HG03558 (cell line): ENCODE results near the gene DNAI4.
A peak's percentile ranks its signal among the peaks of the same experiment; 100 is the strongest.
"Not testable (repeated sequence)": the region's sequence is repeated elsewhere in the genome, so short reads cannot be mapped to it uniquely, and the experiment has no call there.

Experiments
- ATAC-seq: cut with Tn5 transposase; IDR thresholded peaks from one replicate; pipeline ENCODE4 v1.9.1; 2021; ENCODE audit warnings: moderate number of reproducible peaks; ENCODE audit not compliant: unreplicated experiment; ENCODE audit errors: extremely low read depth

The DNAI4 gene

GRCh38 chr1:66929999-66930822, 5.6 kb upstream of the DNAI4 start:
- ATAC-seq, result peak; percentile 52

DNA sequence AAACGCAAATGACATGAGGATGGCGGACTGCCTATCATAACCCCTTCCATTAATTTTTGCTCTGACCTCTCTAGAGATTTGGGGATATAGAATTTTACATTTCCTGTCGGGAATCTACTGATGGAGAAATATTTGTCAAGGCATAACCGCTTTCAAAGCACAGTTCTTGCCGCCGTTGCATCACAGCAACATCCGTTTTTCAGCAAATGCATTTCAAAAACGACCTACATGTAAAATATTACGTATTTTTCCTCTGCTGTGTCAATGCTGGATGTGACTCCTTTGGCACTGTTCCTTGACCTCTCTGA, 5.0 kb upstream of the DNAI4 start:
- no peak for ATAC-seq

DNA sequence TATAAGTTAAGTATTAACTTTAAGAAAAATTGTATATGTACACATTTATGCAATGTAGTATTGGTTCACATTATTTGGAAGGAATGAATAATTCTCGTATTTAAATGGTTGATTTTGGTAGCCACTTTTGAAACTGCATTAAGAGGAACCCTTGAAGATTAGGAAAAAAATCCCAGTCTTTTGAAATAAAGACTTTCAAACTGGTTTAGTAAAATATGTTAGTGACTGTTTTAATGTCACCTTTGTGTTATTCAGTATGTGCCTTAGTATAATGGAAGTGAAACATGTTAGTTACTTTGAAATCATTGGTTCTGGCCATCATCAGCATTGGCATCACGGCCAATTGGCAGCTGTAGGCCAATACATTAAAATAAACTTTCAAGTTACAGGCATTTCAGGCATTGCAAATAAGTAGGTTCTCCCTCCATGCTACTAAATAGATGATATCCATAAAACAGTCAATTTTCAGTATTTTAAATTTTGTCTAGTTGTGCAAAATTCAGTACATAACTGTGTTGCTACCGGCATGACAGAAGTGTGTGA, 4.6 kb upstream of the DNAI4 start:
- ATAC-seq, result no peak

GRCh38 chr1:66927528-66927927, 2.9 kb upstream of the DNAI4 start:
- ATAC-seq, result no peak

DNA sequence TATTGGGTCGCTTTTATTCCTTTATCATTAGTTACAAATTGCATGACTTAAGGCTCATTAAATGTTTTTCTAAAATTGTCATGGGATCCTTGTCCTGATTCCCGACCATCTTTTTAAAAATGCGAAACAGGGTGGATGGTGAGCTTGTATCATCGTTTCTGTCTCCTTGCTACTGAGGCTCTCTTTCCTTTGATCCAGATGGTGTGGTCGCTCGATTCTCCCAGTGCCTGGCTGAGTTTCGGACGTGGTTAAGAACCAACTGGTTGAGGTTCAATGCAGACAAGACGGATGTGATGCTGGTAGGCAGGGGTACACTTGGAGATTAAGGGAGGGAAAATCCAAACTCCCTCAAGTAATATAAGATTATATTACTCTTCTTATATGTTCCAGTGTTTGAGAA, 1.3 kb upstream of the DNAI4 start:
- ATAC-seq, result no peak

DNA sequence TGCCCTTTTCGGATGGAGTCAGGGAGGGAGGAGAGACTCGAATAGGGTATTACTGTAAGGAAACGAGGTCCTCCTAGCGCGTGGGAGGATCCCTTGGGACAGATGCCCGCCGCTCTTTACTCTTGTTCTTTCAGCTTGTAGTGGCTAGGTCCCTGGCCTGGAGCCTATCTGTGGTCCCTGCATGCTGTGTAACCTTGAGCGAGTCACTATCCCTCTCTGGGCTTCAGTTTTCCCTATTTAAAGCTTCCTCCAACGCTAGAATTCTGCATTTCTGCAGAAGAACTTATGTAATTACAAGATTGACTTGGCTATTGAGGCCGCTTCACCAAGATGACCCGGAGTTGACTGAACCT, 878 bp upstream of the DNAI4 start:
- ATAC-seq, result no peak

DNA sequence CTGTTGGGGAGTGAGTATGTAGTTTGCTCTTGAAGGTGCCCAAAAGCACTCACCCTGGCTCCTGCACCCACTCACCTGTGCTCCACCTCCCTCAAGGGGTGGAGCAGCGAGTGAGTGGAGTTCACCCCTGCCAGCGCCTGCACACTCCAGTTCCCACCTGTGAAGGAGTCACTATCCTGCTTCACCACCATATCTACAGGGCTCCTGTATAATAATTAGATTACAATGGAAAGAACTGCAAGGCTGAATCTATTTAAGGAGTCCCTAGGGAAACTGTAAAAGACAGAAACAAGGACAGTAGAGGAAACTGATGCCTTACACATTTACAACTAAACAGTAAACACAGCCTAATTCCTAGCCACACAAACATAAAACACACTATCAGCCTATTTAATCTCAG, 4.1 kb downstream of the DNAI4 start:
- no peak for ATAC-seq

DNA sequence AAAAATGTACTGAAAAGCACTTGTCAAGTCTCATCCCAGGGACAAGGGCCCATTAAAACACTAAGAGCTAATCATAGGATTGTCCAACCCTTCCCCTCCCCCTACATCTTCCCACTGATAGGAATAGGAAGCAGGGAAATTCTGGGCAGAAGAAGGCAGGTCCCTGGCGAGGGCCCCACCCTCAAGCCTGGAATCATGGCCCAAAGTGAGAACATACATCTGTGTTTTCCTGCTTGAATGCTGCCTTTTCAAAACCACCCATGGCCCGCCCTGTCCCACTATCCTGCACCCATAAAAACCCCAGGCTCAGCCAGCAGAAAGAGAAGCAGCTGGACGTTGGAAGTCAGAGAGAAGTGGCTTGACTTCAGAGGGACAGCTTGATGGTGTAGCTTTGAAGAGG, 4.8 kb downstream of the DNAI4 start:
- ATAC-seq, result no peak

GRCh38 chr1:66919063-66919462, 5.6 kb downstream of the DNAI4 start:
- ATAC-seq, result no peak

DNA sequence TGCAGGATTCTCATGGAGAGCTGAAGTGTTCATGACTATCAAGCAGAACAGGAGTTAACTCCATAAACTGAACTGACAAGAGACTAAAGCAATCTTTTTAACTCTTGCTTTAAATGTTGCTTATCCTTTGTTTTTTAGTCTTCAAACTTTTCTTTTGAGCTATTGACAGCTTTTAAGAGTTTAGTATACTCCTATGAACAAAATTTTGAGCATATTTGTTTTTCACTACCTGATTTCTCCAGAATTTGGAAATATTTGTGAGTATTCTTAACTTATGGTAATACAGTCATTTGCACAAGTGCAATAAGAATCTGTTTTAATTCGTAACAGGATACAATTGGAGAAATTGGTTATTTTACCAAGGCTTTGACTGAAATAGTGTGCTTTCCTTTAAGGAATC, 7.2 kb downstream of the DNAI4 start:
- no peak for ATAC-seq

DNA sequence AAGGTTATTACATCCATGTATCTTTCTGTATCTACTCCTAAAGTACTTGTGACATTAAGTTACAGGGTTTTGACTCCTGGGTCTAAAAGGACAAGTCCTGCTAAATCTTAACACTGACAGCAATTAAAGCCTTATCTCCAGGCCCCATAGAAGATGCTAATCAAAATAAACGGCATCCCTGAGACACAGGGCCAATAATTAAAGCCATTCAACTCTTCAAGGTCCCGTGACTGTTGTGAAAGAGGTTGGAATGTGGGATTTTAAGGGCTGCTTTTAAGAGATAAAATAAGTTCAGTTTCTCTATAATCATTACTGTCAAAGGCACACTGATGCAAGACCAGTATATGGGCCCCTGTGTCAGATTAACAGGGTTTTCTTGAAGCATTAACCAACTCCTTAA, 8.3 kb downstream of the DNAI4 start:
- ATAC-seq, result no peak

DNA sequence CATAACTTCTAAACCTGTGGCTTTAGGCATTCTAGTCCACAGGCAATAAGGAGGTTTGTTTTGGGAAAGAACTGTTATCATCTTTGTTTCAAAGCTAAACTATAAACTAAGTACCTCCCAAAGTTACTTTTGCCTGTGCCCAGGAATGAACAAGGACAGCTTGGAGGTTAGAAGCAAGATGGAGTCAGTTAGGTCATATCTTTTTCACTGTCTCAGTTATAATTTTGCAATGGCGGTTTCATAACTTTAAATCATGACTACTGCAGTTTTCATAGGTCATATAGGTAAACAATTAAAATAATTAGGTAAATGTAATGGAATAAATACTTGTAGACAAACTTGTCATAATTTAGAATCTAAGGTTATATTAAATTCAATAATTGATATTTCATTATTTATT, 9.5 kb downstream of the DNAI4 start:
- not testable (repeated sequence) for ATAC-seq

DNA sequence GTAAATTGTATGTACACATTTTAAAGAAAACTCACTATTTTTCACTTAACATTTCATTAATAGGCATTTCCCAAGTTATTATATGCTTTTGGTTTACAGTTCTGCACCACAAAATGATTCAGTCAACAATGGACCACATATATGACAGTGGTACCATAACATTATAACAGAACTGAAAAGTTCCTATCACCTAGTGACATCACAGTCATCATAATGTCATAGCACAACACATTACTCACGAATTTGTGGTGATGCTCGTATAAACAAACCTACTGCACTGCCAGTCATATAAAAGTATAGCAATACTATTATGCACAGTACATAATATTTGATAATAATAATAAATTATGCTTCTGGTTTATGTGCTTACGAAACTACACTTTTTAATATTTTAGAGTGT, 30.9 kb downstream of the DNAI4 start:
- ATAC-seq, result no peak

- ATAC-seq, result no peak
Measured at GRCh38 chr1:66890621-66891020, 34.0 kb downstream of the DNAI4 start.

GRCh38 chr1:66889030-66889429, 35.6 kb downstream of the DNAI4 start:
- ATAC-seq, result no peak

- no peak for ATAC-seq
Measured at GRCh38 chr1:66876664-66877063, 48.0 kb downstream of the DNAI4 start.

DNA sequence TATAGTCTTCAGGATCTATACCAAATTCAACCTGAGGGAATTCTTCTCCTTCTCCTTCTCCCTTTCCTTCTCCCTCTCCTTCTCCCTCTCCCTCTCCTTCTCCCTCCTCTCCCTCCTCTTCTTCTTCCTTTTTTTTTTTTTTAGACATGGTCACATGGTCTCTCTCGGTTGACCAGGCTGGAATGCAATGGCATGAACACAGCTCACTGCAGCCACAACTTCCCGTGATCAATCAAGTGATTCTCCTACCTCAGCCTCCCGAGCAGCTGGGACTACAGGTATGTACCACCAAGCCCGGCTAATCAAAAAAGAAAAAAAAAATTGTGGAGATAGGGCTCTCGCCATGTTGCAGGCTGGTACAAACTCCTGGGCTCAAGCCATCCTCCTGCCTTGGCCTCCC, 51.5 kb downstream of the DNAI4 start:
- no peak for ATAC-seq

DNA sequence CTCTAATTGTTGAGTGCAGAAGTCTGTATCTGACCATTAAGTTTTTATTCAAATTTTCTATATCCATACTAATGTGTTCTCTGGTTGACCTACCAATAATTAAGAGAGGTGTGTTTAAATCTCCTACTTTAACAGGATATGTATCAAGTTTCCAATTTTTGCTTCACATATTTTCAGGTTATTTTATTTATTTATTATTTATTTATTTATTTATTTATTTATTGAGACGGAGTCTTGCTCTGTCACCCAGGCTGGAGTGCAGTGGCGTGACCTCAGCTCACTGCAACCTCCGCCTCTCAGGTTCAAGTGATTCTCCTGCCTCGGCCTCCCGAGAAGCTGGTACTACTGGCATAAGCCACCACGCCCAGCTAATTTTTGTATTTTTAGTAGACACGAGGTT, 52.6 kb downstream of the DNAI4 start:
- ATAC-seq, result not testable (repeated sequence)

DNA sequence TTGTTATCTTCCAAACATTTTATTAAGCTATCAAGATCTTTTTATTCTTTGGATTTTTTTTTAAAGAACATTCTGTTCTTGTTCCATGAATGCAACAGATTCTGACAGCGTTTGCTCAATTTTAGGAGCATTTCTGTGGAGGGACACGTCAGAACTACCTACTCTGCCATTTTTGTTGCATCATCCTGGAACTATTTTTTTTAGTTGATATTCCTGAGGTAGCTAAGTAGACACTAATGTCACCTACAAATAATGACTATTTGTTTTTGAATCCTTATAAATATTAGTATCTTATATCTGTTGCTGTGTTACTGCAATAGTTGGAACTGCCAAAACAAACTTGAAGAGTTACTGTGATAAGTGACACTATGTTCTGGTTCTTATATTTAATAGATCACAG, 57.2 kb downstream of the DNAI4 start:
- ATAC-seq, result no peak

GRCh38 chr1:66860529-66860928, 64.1 kb downstream of the DNAI4 start:
- no peak for ATAC-seq

- ATAC-seq, result no peak
Measured at GRCh38 chr1:66853379-66853778, 71.3 kb downstream of the DNAI4 start.

- ATAC-seq, result no peak
Measured at GRCh38 chr1:66852870-66853269, 71.8 kb downstream of the DNAI4 start.
